ENCODE results near the gene MAST1.
A peak's percentile ranks its signal among the peaks of the same experiment; 100 is the strongest.

The MAST1 gene

GRCh38 chr19:12791345-12792050 lies 46.8 kb upstream of the MAST1 start, which contains the start of gene JUNB:
JUNB (plus strand) TSS chr19:12791486; CDS start chr19:12791772, 286 bp downstream.
- ChIA-PET CTCF (interaction anchor here (0.5 to 3.6 kb wide), 6 partner anchors 9 to 937 kb away, joined by 3 to 40 read pairs (median 6); no protein-coding TSS in a partner anchor), POLR2A (ENCODE audit: low non-redundant PET) (interaction anchor here (0.6 to 7.3 kb wide), 5 partner anchors 9 to 123 kb away, joined by 3 to 120 read pairs (median 7); partner anchors contain the start of gene HOOK2)
- peak; percentile 89 for DNase-seq (ENCODE audit: low spot score)
- peak within 1 kb of the TSS; percentile 100 for H3K27ac ChIP-seq
- TF ChIP-seq CTCF (conservative IDR thresholded peaks at IDR 0.05; ENCODE audit: low read depth): no peak

GRCh38 chr19:12792051-12792852 lies 46.1 kb upstream of the MAST1 start:
- POLR2A ChIA-PET (ENCODE audit: low non-redundant PET): interaction anchor here (0.6 to 7.3 kb wide), 6 partner anchors 9 to 124 kb away, joined by 3 to 120 read pairs (median 11); partner anchors contain the start of gene HOOK2
- CTCF ChIA-PET: interaction anchor here (0.6 to 3.6 kb wide), 4 partner anchors 9 to 58 kb away, joined by 3 to 40 read pairs (median 7); partner anchors contain the start of gene TRIR
- no peak for TF ChIP-seq CTCF (conservative IDR thresholded peaks at IDR 0.05; ENCODE audit: low read depth)
- DNase-seq (ENCODE audit: low spot score): no peak
- peak overlapping the region; percentile 100 for H3K27ac ChIP-seq

GRCh38 chr19:12792853-12793289 lies 45.4 kb upstream of the MAST1 start:
- no peak for TF ChIP-seq CTCF (conservative IDR thresholded peaks at IDR 0.05; ENCODE audit: low read depth)
- ChIA-PET POLR2A (ENCODE audit: low non-redundant PET) (interaction anchor here (0.9 to 7.3 kb wide), 4 partner anchors 10 to 26 kb away, joined by 3 to 120 read pairs (median 11); partner anchors contain the start of gene HOOK2), CTCF (interaction anchor here (0.6 to 3.6 kb wide), 5 partner anchors 10 to 129 kb away, joined by 3 to 40 read pairs (median 3); partner anchors contain the start of gene HOOK2)
- DNase-seq (ENCODE audit: low spot score): no peak
- H3K27ac ChIP-seq: peak overlapping the region; percentile 100

GRCh38 chr19:12793290-12794195 lies 44.8 kb upstream of the MAST1 start:
- no peak for TF ChIP-seq CTCF (conservative IDR thresholded peaks at IDR 0.05; ENCODE audit: low read depth)
- peak; percentile 92 for DNase-seq (ENCODE audit: low spot score)
- POLR2A ChIA-PET (ENCODE audit: low non-redundant PET): interaction anchor here (0.8 to 7.3 kb wide), 3 partner anchors 11 to 79 kb away, joined by 11 to 120 read pairs (median 15); partner anchors contain the start of gene HOOK2

GRCh38 chr19:12794196-12794941 lies 43.9 kb upstream of the MAST1 start:
- peak overlapping the region; percentile 100 for H3K27ac ChIP-seq
- TF ChIP-seq CTCF (conservative IDR thresholded peaks at IDR 0.05; ENCODE audit: low read depth): no peak
- DNase-seq (ENCODE audit: low spot score): no peak
- POLR2A ChIA-PET (ENCODE audit: low non-redundant PET): interaction anchor here (0.7 to 7.3 kb wide), 3 partner anchors 17 to 32 kb away, joined by 4 to 120 read pairs (median 9); partner anchors contain the start of gene HOOK2
- CTCF ChIA-PET: interaction anchor here (0.6 to 3.2 kb wide), 4 partner anchors 17 to 161 kb away, joined by 3 to 36 read pairs (median 4); partner anchors contain the start of gene HOOK2

More at GRCh38 chr19:12793290-12794195, 44.8 kb upstream of the MAST1 start:
- peak overlapping the region; percentile 100 for H3K27ac ChIP-seq
- CTCF ChIA-PET: interaction anchor here (0.6 to 3.6 kb wide), 7 partner anchors 11 to 162 kb away, joined by 3 to 40 read pairs (median 3); partner anchors contain the start of gene HOOK2
